HL-60/S4 treated with retinoic acid at 250 ng/mL for 4 days and 3 days (cell line): ENCODE results near the gene WDR87.

Experiments
- in situ Hi-C: fragments of 300-500 bp; cut with MboI; formaldehyde crosslinking; loops from 2 replicates; pipeline ENCODE4 v1.7.0; 2022; ENCODE audit warnings: low sequenced_read_pairs

WDR87 gene

DNA sequence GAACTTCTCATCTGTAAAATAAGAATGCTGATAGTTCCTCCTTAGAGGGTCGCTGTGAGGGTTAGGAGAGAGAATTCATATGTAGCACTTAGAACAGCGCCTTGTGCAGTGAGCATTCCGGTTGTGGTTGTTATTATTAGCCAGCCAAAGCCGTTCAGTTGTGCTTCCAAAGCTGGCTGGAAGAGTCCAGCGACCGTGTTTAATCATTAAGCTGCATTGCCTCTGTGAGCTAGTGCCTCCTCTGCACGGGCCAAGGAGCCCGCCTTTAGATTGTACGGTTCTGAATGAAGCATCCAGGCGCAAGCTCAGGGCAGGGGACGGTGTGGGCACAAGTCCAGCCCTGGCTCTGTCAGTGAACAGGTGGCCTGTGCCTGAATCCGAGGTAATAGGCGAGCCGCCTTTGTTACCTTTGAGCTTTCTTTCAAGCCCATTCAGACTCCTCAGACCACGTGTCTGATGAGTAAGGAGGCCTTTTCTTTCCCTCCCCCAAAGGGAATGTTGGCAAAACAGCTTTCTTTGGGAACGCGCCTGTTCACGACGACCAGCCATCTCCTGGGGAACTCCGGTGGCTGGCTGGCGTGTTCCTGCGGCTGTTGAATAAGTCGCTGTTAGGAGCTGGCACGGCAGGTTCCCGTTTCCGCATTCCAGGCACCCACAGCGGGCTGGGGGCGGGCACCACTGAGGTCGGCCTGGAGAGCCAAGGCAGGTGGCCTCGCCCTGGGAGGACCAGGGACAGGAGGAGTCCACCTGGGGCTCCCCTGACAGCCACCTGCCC, 25.7 kb upstream of the WDR87 start:
- in situ Hi-C loops: no loop called here

DNA sequence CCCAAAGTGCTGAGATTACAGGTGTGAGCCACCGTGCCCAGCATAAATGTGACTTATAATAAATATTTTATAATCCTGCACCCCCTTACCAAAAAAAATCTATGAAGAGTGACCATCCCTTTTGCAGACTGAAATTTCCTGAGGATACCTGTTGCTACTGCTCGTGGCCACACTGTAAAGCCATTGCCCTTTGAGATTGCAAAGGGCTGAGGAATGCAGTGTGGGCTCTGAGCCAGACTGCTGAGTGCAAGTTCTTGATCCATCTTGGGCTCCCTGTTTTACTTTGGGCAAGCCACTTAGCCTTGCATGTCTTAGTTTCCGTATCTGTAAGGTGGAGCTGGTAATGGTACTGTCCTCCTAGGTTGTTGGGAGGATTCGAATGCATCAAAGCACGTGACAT, 24.0 kb upstream of the WDR87 start:
- in situ Hi-C loops: no loop called here

DNA sequence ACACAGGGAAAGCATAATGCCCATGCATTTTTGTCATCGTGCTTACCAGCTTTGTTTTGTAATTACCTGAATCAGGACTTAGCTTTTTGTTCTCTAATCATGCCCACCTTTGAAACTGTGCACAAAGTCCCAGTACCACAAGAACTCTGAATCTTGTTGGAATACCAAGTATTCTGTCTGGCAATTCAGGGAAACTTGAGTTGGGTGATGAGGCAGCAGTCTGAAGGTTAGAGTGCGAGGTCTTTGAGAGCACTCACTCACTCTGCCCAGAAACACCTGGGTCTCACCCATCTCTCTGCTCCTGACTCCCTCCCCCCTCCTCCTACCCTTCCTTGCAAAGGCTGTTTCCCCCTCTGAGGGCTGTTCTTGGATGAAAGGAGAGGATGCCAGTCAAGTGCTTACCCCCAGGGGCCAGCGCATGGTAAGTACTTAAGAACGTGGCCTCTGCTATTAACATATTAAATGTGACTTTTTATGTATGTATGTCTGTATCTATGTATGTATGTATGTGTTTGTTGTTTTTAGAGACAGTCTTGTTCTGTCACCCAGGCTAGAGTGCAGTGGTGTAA, 23.0 kb upstream of the WDR87 start:
- in situ Hi-C loops: no loop called here

DNA sequence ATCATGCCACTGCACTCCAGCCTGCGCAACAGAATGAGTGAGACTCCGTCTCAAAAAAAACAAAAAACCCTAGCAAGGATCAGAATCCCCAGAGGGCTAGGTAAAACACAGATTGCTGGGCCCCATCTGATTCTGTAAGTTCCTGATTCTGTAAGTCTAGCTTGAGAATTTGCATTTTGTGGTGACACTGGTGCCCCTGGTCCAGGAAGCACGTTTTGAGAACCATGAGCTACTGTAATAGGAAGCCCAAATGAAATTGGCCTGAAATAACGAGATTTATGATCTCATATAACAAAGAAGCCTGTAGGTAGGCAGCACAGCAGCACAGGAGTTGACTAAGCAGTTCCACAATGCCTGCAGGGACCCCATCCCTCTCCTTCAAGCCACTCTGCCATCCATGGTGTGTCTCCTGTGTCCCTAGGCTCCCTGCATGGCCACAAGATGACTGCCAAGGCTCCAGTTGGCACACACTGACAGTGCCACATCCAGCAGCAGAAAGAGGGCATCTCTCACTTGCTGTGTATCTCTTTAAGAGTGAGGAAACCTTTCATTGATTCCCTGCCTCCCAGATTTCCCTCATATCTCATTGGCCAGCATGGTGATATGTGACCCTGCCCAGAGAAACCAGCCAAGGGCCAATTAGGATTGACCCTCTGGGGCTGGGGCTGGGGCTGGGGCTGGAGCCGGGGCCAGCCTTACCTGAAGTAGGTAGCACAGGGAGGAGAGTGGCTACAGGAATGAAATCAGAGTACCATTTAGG, 22.3 kb upstream of the WDR87 start:
- in situ Hi-C loops: no loop called here

DNA sequence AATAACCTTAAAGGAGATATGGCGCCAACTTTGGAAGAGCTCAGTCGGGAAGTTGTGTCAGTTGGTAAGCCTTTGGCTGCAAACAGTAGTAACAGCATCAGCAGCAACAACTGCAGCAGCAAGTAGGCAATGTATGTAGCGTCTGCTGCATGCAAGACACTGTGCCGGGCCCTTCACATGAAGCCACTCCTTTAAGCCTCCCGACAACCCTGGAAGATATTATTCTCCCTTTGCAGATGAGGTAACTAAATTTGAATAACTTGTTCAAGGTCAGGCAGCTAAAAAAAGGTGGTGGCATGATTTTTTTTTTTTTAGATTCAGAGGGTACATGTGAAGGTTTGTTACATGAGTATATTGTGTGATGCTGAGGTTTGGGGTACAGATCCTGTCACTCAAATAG, 20.3 kb upstream of the WDR87 start:
- in situ Hi-C loops: no loop called here

DNA sequence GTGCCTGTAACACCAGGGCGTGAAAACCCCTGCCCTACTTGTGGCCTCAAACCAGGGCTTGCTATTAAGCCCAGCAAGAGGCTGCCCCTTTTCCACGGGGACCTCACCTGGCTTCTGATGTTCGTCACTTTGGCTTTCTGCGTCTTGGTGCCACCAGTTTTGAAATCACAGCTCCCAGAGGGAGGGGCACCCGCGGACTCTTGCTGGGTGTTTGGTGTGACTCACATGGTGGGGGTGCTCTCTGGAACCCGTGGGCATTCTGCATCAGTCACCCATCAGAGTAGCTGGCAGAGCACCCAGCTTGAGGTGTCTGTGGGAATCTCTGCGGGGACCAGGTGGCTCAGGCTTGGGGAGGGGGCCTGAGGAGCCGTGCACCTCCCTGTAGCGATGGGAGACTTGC, 19.9 kb upstream of the WDR87 start:
- in situ Hi-C loops: no loop called here

DNA sequence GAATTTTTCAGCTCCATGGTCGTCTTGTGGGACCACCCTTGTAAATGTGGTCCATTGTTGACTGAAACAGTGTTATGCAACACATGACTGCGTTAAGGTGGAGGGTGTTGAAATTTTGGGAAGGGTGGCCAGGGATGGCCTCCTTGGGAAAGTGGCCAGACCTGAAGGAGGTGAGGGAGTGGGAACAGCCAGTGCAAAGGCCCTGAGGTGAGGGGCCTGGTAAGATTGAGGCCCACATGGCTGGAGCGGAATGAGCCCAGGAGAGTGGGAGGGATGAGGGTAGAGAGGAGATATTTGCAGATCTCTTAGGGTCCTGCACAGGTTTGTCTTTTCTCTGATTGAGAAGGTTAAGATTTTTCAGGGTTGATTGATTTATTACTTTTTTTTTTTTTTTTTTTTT, 18.8 kb upstream of the WDR87 start:
- in situ Hi-C loops: no loop called here

DNA sequence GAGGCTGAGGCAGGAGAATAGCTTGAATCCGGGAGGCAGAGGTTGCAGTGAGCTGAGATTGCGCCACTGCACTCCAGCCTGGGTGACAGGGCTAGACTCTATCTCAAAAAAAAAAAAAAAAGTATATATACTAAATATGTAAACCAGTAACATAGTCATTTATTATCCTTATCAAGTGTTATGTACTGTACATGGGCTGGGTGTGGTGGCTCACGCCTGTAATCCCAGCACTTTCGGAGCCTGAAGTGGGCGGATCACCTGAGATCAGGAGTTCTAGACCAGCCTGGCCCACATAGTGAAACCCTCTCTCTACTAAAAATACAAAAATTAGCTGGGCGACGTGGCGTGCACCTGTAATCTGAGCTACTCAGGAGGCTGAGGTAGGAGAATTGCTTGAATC, 18.2 kb upstream of the WDR87 start:
- in situ Hi-C loops: loop anchor here (25.0 kb wide), 3 partner anchors 163 to 713 kb away; partner anchors contain the start of genes ACTN4 and CATSPERG

DNA sequence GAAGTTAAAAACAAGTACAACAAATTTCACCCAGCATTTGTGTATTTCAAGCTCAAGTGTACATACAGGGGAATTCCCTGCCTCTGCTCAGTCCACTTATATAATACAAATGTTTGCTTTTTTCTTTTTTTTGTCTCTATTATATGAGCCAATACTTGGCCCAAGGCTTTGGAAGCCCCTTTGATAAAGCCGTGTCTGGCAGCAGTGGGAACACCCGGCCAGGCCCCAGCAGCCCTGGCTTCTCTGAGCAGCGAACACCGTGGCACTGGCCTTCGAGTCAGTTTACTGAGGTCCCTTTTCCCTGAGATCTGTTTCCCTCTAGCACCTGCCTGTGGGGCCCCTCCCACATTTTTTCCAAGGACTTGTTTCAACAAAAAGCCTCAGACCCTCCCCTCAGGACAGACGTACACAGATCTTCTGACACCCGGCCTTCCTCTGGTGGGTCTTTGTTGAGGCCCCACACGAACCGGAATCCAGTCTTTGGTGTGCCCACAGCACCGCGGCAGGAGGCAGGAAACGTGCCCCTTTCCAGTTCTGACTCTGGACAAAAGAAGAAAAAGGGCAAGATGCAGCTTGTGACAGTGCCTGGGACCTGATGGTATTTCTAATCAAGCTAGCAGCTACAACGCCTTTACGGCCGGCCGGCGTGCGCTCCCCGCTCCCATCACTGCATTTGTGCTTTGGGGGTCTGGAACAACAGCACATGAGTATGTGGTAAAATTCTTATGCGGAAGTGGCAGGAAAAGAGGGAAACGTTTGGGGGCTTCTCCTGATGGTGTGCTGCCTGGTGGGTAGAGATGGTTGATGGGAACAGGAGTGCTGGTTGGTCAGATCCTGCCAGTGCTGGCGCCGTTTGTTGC, 14.4 kb upstream of the WDR87 start:
- in situ Hi-C loops: loop anchor here (25.0 kb wide), 3 partner anchors 166 to 716 kb away; partner anchors contain the start of genes ACTN4 and CATSPERG

DNA sequence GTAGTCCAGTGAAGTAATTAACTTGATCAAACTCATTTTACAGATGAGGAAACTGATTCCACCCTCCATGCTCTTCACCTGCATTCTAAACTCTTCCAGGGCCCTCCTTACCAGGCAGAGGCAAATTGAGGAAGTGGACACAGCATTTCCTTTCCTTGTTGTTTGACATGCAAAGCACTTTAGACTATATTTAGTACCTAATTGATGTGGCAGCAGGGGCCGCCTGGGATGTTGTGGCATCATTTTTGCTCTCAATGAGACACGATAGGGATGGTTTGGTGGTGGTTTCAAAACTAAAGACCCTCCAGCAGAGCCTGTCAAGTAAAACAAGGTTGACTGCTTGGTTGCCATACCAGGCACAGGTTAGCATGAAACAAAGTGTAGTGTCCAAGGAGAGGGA, 8.5 kb upstream of the WDR87 start:
- in situ Hi-C loops: loop anchor here (25.0 kb wide), 3 partner anchors 172 to 722 kb away; partner anchors contain the start of genes ACTN4 and CATSPERG

DNA sequence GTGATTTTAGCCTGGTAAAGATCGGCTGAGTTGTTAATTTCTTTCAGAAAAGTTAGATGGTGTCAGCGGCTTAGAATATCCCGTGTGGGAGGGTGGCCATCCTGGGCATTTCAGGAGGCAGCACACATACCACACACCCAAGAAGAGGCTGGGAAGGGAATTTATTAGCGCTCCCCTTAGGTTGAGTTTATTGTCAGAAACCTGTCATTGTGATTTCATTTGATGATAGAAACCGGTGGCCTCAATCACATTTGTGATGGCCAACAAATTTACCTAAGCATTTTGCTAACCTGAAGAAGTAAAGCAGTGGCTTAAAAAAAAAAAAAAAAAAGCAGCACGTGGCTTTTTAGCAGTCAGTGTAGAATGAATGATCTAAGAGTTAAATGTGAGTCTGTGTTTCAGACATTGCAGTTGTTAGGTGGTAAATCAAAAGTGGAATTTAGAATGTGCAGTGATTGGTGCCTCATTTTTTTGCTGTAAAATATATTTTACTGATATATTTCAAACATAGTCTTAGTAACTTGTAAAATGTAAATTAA, 3.3 kb upstream of the WDR87 start:
- in situ Hi-C loops: loop anchor here (25.0 kb wide), 3 partner anchors 178 to 728 kb away; partner anchors contain the start of genes ACTN4 and CATSPERG

DNA sequence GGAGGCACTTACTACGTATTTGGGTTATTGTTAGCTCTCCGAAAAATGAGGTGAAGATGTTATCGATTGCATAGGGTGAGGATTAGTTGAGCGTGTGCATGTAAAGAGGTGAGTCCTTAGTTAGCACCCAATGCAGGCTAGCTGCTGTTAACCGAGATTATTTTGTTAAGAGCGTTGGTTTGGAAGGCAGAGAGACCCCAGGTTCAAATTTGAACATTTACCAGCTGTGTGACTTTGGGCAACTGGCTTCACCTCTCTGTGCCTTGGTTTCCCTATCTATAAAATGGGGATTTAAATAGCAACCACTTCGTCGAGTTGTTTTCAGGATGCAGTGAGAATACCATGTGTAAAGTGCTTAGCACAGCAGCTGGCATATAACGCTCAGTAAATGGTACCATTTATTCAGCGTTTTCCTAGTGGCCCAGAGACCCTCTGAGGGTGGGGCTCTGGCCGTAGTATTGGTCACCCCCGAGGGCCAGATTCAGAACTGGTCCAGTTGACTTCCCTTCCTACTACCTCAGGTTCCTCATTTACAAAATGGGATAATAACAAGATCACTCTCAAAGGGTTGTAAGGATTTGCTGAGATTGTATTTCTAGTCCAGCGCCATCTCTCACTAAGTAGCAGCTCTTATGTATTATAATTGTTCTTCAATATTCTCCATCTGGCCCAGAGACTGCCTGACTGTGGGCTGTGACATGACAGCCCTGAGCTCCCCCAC, 1.5 kb upstream of the WDR87 start:
- in situ Hi-C loops: loop anchor here (25.0 kb wide), 3 partner anchors 179 to 729 kb away; partner anchors contain the start of genes ACTN4 and CATSPERG

DNA sequence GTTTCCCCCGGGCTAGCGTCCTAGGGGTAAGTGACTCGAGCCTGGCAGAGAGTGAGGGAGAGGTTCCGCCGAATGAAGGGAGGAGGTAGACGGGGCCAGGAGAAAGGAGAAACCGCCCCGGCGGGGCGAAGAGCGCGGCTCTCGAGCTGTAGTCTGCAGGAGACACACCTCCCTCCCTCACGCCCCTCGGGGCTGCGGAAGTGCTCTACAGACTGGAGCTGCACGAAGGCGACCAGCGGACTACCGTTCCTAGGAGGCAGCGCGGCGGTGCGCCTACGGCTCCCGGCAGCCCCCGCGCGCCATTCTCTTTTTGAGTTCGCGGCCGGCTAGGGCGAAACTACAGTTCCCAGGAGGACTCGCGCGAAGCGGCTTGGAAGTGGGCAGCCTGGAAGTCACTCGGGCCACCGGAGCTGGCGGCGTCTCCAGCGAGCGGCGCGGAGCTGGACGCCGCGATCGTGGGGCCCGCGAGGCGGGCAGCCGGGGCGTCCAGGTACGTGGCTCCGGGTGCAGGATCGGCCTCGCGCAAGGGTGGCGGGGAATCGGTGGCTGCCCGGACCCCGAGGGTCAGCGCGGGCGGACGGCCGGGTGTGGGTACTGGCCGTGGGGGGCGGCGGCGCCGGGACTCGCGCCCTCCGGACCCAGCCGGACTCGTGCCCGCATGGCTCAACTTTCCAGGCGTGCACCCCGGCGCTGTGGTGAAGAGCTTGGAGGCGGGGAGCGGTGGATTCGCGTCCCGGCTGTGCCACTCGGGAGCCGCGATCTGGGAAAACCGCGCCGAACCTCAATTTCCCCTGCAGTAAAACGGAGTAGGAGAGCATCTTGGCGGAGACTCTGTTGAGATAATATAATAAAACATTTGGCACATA, 708 bp upstream of the WDR87 start, which contains the start of gene SIPA1L3:
Gene SIPA1L3, plus strand, starts transcription at position 340 of the 866 bp plus-strand sequence. CDS start 174,358 bp downstream, outside the sequence.
- in situ Hi-C loops: loop anchor here (25.0 kb wide), 3 partner anchors 180 to 730 kb away; partner anchors contain the start of genes ACTN4 and CATSPERG

DNA sequence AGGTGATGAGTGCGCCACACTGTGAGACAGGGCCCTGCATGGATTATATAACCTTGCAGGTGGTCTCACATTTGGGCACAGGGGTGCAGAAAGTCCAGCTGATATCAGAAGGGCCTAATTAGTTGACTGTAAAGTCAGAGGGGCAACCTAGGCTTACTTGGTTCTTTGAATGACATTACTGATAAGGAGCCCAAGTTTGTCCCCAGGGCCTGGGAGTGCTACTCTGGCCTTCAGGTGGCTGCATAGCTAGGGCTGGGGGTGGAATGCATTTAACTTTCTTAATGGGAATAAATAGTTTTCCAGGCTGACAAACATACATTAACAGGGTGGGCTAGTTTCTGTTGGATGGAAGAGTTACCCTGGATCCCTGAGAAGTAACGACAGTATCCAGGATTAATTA, 3.3 kb downstream of the WDR87 start:
- in situ Hi-C loops: loop anchor here (5.0 to 25.0 kb wide), 4 partner anchors 184 to 734 kb away; partner anchors contain the start of genes ACTN4 and CATSPERG

DNA sequence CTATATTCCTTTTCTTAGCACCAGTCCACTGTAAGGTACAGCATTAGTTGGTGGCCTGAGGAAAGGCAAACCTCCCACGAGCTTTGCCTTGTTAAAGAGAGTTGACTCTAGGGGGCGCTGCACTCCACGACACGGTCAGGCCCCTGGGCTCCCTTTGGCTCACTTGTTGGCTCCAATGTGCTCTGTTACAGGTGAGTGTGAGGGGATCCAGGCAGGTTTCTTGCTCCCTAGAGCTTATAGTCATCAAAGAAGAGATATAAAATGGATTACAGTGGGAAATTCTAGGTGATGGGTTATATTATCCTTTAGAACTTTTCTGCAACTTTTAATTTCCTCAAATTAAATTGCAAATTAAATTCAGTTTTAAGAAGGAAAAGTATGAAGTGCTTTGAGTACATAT, 3.7 kb downstream of the WDR87 start:
- in situ Hi-C loops: loop anchor here (5.0 to 25.0 kb wide), 4 partner anchors 185 to 735 kb away; partner anchors contain the start of genes ACTN4 and CATSPERG

DNA sequence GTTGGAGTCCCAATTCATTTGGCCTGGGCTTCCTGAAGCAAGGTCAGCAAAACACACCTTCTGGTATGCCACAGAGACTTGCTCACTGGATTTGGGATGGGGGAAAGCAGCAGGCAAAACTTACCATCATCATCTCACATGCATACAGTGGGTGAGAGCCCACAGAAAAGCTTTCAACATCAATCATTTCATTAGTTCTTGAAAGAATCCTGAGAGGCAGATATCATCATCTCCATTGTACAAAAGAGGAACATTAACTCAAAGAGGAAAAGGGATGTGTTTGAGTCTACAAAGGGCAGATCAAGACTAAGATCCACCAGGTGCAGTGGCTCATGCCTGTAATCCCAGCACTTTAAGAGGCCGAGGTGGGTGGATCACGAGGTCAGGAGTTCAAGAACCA, 6.4 kb downstream of the WDR87 start:
- in situ Hi-C loops: loop anchor here (5.0 to 25.0 kb wide), 4 partner anchors 187 to 737 kb away; partner anchors contain the start of genes ACTN4 and CATSPERG

DNA sequence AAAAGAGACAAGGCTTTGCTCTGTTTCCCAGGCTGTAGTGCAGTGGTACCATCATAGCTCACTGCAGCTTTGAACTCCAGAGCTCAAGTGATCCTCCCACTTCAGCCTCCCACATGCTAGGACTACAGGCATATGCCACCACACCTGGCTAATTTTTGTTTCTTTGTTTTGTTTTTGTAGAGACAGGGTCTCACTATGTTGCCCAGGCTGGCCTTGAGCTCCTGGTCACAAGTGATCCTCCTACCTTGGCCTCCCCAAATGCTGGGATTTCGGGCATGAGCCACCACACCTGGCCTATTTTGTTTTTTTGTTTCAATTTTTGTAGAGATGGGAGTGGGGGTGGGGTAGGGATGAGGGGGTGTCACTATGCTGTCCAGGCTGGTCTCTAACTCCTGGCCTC, 6.9 kb downstream of the WDR87 start:
- in situ Hi-C loops: no loop called here

DNA sequence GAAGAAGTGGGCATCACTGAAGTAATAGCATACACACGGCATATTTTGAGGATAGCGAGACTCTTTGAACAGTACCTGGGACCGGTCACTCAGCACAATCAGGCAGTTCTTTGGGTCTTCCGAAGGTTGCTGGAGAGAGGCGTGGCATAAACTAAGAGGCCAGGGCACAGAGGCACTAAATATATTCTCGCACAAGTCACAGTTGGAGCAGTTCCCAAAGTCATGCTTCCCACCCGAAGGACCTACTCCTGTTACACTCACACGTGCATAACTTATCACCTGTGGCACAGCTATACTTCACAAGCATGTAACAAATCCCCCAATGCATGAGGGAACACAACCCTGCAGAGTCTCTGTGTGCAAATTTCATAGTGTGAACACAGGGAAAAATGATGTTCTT, 10.2 kb downstream of the WDR87 start:
- in situ Hi-C loops: no loop called here
